Upper lobe of left lung (tissue), 6 donors: ENCODE data around the gene DKK2. TPM values are rescaled to one million over a fixed set of nuclear protein-coding genes. Genes with fewer than 3 reads are reported as not detected.
"Not testable (repeated sequence)": the region's sequence is repeated elsewhere in the genome, so short reads cannot be mapped to it uniquely, and the experiment has no call there.

Source experiments
- ATAC-seq, 2 donors: fragments of 200-7000 bp; cut with Tn5 transposase; one replicate each; pipeline ENCODE4 v1.9.1; 2022; ENCODE audit warnings: mild to moderate bottlenecking in 2 of 2, moderate library complexity in 2 of 2; ENCODE audit not compliant: low FRiP score in 2 of 2
- DNase-seq, 2 donors: peaks; one replicate each; pipeline ENCODE4 v3.0.0-alpha.2; 2019 to 2020
- H3K27ac ChIP-seq, 4 donors: fragments of 200-600 bp; sonication (generic); one replicate each; pipeline ENCODE4 v1.5.1; 2016 to 2019
- H3K27me3 ChIP-seq, 4 donors: fragments of 200-600 bp; sonication (generic); one replicate each; pipeline ENCODE4 v1.5.1; 2017 to 2019
- H3K36me3 ChIP-seq, 4 donors: fragments of 200-600 bp; sonication (generic); one replicate each; pipeline ENCODE4 v1.5.1; 2016 to 2019
- H3K4me1 ChIP-seq, 4 donors: fragments of 200-600 bp; sonication (generic); one replicate each; pipeline ENCODE4 v1.5.1; 2018 to 2019
- H3K4me3 ChIP-seq, 4 donors: fragments of 200-600 bp; sonication (generic); one replicate each; pipeline ENCODE4 v1.5.1; 2017 to 2019; ENCODE audit warnings: mild to moderate bottlenecking in 2 of 4, moderate library complexity in 1 of 4
- H3K9me3 ChIP-seq, 4 donors: fragments of 200-600 bp; sonication (generic); one replicate each; pipeline ENCODE4 v1.5.1; 2018 to 2019
- EP300 ChIP-seq, 4 donors: sonication (generic); formaldehyde crosslinking; IDR thresholded peaks; one replicate each; pipeline ENCODE4 v1.5.1; 2017; ENCODE audit warnings: antibody characterized with exemption in 4 of 4, control low read depth in 2 of 4
- POLR2A ChIP-seq, 4 donors: fragments of 450-650 bp; IDR thresholded peaks; one replicate each; pipeline ENCODE4 v1.5.1; 2016 to 2017; ENCODE audit warnings: antibody characterized with exemption in 4 of 4, mild to moderate bottlenecking in 2 of 4
- POLR2AphosphoS5 ChIP-seq, 2 donors: sonication (generic); formaldehyde crosslinking; IDR thresholded peaks; one replicate each; pipeline ENCODE4 v1.5.1; 2017; ENCODE audit warnings: antibody characterized with exemption in 2 of 2
- WGBS, 2 donors: methylation state at CpG; one replicate each; pipeline ENCODE4 v1.1.5; 2017 to 2018; 5-methylcytosine and 5-hydroxymethylcytosine counted together
- total RNA-seq, 6 donors: library from RNA; depleted of rRNA in 4 of 6; stranded (reverse); fragments of >200 nt in 4 of 6; gene quantifications; one replicate each; pipeline versions ENCODE4 v1.1.0 to v1.2.1, GENCODE V29; 2016 to 2021
- TF ChIP-seq, protein P1 (sequence below), 6 experiments: fragments of 450-650 bp in 4 of 6; fragments of 200-600 bp in 2 of 6; sonication (generic) in 2 of 6; IDR thresholded peaks; one replicate each; pipeline ENCODE4 v1.5.1; 2016 to 2019; ENCODE audit warnings: antibody characterized with exemption in 6 of 6
- donor health status: DM: no; HTN: no; CAD: no; lungs with moderate emphysema.
- donor health status: DM: no; HTN: yes; CAD: no; lungs with severe emphysema.

DKK2 gene
- total RNA-seq, 6 donors from 2014 or later: 1.8 to 22.1 (median 6.0) TPM; not detected in 1

DNA sequence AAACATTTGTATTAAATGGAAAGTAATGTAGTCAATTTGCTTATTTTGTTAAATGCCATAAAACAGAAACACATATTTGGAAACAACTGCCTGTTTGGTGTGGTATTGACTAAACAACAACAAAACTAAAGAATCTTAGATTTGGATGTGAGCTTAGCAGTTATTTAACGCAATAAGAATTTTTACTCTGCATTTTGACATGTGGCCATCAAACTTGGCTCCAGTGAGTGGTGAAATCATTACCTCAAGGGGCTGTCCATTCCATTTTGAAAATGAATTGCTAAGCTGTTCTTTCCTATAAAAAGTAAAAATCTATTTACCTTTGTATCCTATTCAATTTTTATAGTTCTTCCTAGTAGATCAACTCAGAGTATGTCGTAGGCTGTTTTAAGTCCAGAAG lies 84.2 kb downstream of the DKK2 start:
- no peak overlapping the region for H3K27ac ChIP-seq
- no peak for TF ChIP-seq POLR2AphosphoS5 (IDR thresholded peaks at IDR 0.05)
- 93 to 94% methylated on average over 2 of the region's 2 CpGs for WGBS, 2 donors
- no peak for DNase-seq
- no peaks in the 10 kb centered on the region for H3K4me1 ChIP-seq
- H3K9me3 ChIP-seq: no peaks in the 10 kb centered on the region
- no peaks in the 10 kb centered on the region for H3K27me3 ChIP-seq
- ATAC-seq: no peak
- H3K36me3 ChIP-seq: no peaks in the 10 kb centered on the region
- no peak overlapping the region for H3K4me3 ChIP-seq

- H3K27me3 ChIP-seq: no peaks in the 10 kb centered on the region
- H3K4me3 ChIP-seq: no peak overlapping the region
- no peaks in the 10 kb centered on the region for H3K36me3 ChIP-seq
- no peak overlapping the region for H3K27ac ChIP-seq
- 32 to 50% methylated on average over 1 of the region's 1 CpG for WGBS, 2 donors
- H3K4me1 ChIP-seq: no peaks in the 10 kb centered on the region
- ATAC-seq (no peak), DNase-seq (no peak)
- no peaks in the 10 kb centered on the region for H3K9me3 ChIP-seq
- TF ChIP-seq EP300 (IDR thresholded peaks at IDR 0.05): no peak
- TF ChIP-seq, protein P1, sequence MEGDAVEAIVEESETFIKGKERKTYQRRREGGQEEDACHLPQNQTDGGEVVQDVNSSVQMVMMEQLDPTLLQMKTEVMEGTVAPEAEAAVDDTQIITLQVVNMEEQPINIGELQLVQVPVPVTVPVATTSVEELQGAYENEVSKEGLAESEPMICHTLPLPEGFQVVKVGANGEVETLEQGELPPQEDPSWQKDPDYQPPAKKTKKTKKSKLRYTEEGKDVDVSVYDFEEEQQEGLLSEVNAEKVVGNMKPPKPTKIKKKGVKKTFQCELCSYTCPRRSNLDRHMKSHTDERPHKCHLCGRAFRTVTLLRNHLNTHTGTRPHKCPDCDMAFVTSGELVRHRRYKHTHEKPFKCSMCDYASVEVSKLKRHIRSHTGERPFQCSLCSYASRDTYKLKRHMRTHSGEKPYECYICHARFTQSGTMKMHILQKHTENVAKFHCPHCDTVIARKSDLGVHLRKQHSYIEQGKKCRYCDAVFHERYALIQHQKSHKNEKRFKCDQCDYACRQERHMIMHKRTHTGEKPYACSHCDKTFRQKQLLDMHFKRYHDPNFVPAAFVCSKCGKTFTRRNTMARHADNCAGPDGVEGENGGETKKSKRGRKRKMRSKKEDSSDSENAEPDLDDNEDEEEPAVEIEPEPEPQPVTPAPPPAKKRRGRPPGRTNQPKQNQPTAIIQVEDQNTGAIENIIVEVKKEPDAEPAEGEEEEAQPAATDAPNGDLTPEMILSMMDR (IDR thresholded peaks at IDR 0.05): no peak
- TF ChIP-seq POLR2A (IDR thresholded peaks at IDR 0.05): no peak
- TF ChIP-seq POLR2AphosphoS5 (IDR thresholded peaks at IDR 0.05): no peak
These were observed 94.3 kb downstream of the DKK2 start for GRCh38 chr4:106941841-106942240.

GRCh38 chr4:106930522-106930921 lies 105.6 kb downstream of the DKK2 start:
- H3K4me3 ChIP-seq: no peak overlapping the region
- ATAC-seq (no peak), DNase-seq (no peak)
- WGBS, 2 donors: 53 to 59% methylated on average over 6 of the region's 6 CpGs
- H3K27me3 ChIP-seq: no peaks in the 10 kb centered on the region
- no peaks in the 10 kb centered on the region for H3K4me1 ChIP-seq
- no peaks in the 10 kb centered on the region for H3K36me3 ChIP-seq
- no peaks in the 10 kb centered on the region for H3K9me3 ChIP-seq
- no peak overlapping the region for H3K27ac ChIP-seq
- TF ChIP-seq EP300 (IDR thresholded peaks at IDR 0.05): no peak
- no peak for TF ChIP-seq POLR2AphosphoS5 (IDR thresholded peaks at IDR 0.05)

GRCh38 chr4:106929248-106929647 lies 106.9 kb downstream of the DKK2 start:
- H3K9me3 ChIP-seq: no peaks in the 10 kb centered on the region
- H3K4me3 ChIP-seq: no peak overlapping the region
- 57 to 81% methylated on average over 2 of the region's 2 CpGs for WGBS, 2 donors
- no peak for ATAC-seq
- no peak for TF ChIP-seq EP300 (IDR thresholded peaks at IDR 0.05)
- TF ChIP-seq POLR2A (IDR thresholded peaks at IDR 0.05): no peak
- TF ChIP-seq, protein P1 (IDR thresholded peaks at IDR 0.05): no peak
- no peak for TF ChIP-seq POLR2AphosphoS5 (IDR thresholded peaks at IDR 0.05)
- H3K36me3 ChIP-seq: no peaks in the 10 kb centered on the region
- H3K27me3 ChIP-seq: no peaks in the 10 kb centered on the region
- H3K4me1 ChIP-seq: no peaks in the 10 kb centered on the region
- no peak overlapping the region for H3K27ac ChIP-seq
- DNase-seq: no peak

DNA sequence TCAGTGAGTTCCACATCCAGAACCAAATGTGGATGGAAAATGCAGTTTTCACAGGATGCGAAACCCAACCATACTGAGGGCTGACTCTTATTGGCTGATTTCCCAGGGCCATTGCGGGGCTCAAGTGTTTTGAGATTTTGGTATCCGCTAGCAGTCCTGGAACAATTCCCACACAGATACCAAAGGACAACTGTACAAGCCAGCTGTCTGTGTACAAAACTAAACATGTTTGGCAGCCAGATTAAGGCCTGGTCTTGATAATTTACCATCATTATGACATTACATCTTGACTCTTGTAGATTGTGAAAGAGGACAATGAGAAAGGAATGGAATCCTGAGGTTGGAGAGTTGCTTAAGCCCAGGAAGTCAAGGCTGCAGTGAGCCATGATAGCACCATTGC lies 121.9 kb downstream of the DKK2 start:
- no peaks in the 10 kb centered on the region for H3K36me3 ChIP-seq
- no peak overlapping the region for H3K27ac ChIP-seq
- WGBS, 2 donors: 77 to 93% methylated on average over 3 of the region's 3 CpGs
- no peaks in the 10 kb centered on the region for H3K27me3 ChIP-seq
- H3K4me1 ChIP-seq: no peaks in the 10 kb centered on the region
- TF ChIP-seq POLR2A (IDR thresholded peaks at IDR 0.05) (no peak), POLR2AphosphoS5 (IDR thresholded peaks at IDR 0.05) (no peak), EP300 (IDR thresholded peaks at IDR 0.05) (no peak)
- TF ChIP-seq, protein P1 (IDR thresholded peaks at IDR 0.05): no peak
- no peak for DNase-seq
- H3K9me3 ChIP-seq: no peaks in the 10 kb centered on the region
- H3K4me3 ChIP-seq: no peak overlapping the region
- ATAC-seq: no peak

DNA sequence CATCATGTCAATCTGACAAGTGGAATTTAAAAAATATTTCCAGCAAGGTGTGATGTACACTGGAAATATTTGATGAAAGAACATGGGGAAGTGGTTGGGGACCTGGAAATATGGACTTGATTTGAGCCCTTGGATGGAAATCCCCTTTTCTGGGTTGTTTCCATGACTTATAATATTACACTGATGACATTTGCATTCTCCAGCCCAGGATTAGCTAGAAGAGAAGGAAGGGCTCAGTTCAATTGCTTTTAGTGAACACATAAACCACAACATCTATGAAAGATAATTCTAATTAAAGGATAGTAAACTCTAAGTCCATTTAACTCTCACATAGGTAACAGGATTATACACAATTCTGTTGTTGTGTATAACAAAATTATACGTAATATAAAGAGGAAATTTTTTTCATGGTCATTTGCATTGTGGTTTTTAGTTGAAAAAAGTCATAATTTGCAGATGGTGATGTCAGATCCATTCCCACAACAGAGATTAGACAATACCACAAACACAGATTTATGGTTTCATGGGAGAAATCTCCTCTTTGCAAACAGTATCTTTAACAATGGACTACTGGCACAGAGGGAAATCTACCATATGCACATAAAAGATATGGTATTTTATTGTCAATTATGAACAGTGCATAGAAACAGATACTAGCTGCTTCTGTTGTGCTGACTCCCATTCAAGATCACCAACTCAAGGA lies 126.5 kb downstream of the DKK2 start:
- TF ChIP-seq POLR2AphosphoS5 (IDR thresholded peaks at IDR 0.05) (no peak), EP300 (IDR thresholded peaks at IDR 0.05) (no peak), POLR2A (IDR thresholded peaks at IDR 0.05) (no peak)
- TF ChIP-seq, protein P1 (IDR thresholded peaks at IDR 0.05): no peak

GRCh38 chr4:106908049-106908448 lies 128.1 kb downstream of the DKK2 start:
- not testable (repeated sequence) for H3K4me1 ChIP-seq, ATAC-seq, H3K4me3 ChIP-seq, H3K27ac ChIP-seq, H3K27me3 ChIP-seq, DNase-seq, H3K36me3 ChIP-seq, H3K9me3 ChIP-seq
- 93 to 94% methylated on average over 11 of the region's 11 CpGs for WGBS, 2 donors

More for the DNA sequence above, 126.5 kb downstream of the DKK2 start:
- no peaks in the 10 kb centered on the region for H3K4me1 ChIP-seq
- no peak for ATAC-seq
- no peak overlapping the region for H3K27ac ChIP-seq
- DNase-seq: no peak
- no peaks in the 10 kb centered on the region for H3K9me3 ChIP-seq
- no peak overlapping the region for H3K4me3 ChIP-seq
- H3K36me3 ChIP-seq: no peaks in the 10 kb centered on the region
- 78 to 79% methylated on average over 1 of the region's 1 CpG for WGBS, 2 donors
- H3K27me3 ChIP-seq: no peaks in the 10 kb centered on the region
